CD4-positive, alpha-beta T cell treated with Interleukin-4 for 1 hour (primary cell): ENCODE measurements around the gene EVC.

Experiments
- DNase-seq, 2 donors: peaks; one replicate each; pipeline ENCODE4 v3.0.0-alpha.2; 2020 to 2022

Gene EVC

DNA sequence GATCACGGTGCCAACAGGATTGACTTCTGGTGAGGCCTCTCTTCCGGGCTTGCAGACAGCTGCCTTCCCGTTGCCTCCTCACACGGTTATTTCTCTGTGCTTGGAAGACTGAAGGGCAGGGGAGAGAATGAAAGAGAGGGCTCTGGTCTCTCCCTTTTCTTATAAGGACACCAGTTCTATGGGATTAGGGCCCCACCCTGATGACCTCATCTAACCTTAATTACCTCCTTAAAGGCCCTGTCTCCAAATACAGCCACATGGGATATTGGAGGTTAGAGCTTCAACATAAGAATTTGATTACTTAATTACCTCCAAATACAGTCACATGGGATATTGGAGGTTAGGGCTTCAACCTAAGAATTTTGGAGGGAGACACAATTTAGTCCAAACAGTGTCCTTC is 46.5 kb downstream of the EVC start:
- no peak for DNase-seq

DNA sequence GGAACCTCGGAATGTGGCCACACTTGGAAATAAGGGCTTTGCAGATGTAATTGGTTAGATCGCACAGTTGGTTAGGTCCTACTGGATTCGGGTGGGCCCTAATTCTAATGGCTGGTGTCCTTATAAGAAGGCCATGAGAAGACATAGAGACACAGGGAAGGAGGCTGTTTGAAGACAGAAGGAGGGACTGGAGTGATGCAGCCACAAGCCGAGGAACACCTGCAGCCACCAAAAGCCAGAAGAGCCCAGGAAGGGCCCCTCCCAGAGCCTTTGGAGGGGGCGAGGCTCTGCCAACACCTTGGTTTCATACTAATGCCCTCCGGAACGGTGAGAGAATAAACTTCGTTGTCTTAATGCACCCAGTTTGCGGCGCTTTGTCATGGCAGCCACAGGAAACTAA is 47.0 kb downstream of the EVC start:
- DNase-seq = no peak

DNA sequence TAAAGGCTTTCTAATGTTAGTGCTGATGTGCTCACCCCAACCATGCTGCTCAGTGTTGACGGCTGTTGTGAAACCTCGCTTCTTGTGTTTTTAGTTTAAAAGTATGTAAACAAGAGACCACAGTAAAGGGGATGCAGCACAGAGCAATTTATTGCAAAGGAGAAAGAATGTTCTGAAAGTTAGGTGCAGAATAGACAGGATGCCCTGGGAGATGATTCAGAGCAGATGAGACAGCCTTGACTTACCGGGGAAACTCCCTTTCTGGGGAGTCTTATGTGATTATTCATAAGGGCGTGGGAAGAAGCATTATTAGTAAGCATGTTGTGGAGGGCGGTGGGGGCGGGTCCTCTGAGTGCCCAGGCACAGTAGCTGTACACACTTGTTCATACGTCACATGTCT is 47.7 kb downstream of the EVC start:
- no peak for DNase-seq

DNA sequence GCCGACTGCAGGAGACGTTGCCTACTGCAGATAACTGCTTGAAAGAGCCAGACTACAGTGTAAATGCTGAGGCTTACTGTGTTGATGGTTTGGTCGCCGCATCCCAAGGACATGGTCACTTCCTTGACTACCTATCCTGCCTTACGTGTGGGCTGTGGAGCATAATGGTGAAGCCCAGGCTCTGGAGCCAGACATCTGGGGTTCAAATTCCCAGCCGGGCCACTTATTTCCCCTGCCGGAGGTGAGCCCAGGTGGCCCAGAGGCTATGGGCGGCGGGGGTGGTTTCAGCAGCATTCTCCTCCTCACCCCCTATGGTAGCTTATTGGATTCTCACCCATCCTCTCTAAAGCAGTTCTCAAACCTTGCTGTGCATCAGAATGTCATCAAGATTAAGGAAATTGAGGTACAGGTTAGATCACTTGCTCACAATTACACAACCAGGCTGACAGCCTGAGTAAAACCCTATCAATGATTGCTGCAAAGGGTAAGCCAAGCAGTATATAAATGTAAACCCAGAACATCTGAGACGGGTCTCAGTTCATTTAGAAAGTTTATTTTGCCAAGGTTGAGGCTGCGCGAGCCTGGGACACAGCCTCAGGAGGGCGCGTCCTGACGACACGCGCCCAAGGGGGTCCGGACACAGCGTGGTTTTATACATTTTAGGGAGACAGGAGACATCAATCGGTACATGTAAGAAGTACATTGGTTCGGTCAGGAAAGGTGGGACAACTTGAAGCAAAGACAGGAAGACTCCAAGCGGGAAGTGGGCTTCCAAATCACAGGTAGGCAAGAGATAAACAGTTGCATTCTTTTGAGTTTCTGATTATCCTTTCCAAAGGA is 48.5 kb downstream of the EVC start:
- no peak for DNase-seq

DNA sequence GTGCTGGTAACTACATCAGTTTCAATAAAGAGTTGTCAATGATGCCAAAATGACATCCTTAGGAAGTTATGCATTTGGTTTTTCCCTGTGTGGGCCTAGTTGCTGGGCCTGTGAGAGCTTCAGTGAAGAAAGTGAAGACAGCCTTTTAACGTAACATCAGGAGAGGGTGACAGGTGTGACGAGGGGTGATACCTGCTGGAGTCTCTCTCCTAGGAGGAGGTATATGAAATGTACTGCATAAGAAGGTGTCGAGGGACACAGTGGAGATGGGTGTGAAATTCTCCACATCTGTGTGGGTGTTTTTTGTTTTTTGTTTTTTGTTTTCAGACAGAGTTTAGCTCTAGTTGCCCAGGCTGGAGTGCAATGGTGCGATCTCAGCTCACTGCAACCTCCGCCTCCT is 49.2 kb downstream of the EVC start:
- DNase-seq = no peak

DNA sequence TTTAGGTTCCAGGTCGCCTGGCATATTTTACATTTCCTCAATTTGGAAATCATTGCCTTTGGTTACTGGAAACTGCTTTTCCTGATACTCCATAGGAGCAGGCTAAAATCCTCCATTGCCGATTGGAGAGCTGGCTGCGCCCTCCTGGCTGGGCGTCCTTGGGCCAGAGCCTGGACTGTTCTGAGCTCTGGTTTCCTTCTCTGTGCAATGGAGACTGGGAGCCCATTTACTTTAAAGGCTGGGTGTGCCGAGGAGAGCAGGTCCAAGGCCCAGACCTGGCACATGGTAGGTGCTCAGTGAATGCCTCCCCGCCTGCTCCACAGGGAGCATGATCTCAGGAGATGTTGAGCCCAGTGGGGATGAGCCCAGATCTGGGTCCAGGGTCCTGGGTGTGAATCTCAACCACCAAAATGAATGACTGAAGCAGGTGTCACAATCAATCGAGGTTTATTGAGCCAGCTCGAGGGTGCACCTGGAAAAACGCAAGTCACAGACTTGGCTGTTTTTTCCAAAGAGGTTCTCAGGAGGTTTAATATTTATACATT is 50.0 kb downstream of the EVC start:
- DNase-seq = no peak

DNA sequence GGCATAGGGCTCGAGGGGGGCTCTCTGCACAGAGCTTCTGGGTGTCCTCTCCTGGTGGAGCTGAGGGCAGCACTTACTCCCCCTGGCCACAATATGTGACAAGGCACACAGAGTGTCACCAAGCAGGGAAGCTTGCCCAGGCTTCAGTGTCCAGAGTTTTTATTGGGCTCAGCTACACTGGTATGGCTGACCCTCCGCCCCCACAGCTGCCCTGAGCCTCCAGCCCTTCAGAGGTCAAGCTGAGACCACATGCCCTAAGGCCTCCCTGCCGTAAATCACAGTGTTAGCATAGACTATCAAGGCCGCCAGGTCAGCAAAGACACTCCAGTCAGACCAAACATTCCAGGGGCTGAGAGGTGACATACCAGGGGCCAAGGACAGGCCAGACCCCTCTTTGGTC is 59.0 kb downstream of the EVC start:
- no peak for DNase-seq

DNA sequence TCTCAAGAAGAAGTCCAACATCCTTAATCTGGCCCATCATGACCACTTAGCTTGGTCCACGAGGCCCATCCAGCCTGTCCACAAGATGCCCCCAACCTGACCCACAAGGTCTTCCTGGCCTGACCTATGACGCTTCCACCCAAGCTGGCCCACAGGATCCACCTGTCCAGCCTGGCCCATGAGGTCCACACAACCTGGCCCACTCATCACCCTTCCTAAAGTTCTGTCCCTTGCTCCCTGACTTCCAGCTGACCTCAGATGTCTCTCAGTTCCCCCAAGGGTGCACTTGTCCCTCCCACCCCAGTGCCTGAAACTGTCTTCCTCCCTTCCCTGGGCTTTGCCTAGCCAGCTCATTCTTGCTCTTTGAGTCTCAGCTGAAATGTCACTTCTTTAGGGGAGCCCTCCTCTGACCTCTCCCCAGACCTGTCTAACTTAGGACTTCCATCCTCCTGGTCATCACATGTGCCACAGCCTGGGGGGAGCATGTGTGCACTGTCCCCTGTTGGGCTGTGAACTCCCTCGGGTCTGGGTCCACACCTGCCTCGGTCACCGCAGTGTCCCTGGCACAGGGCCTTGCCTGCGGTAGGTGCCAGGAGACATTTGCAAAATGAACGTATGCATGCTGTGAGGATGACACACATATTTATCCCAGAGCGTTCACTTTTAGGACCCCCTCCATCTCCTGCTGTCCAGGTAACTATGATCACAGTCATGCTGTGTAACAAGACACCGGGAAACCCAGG is 61.7 kb downstream of the EVC start:
- no peak for DNase-seq

DNA sequence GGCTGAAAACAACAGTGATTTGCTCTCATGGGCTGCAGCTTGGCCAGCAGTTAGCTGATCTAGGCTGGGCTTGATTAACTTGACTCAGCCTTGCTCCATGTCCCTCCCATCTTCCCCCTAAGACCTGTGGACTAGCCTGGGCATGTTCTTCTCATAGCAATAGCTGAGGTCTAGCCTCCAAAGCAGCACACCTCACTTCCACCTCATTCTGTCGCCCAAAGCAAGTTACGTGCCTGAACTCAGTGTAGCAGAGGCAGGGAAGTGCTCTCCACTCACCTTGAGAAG is 62.2 kb downstream of the EVC start:
- no peak for DNase-seq

DNA sequence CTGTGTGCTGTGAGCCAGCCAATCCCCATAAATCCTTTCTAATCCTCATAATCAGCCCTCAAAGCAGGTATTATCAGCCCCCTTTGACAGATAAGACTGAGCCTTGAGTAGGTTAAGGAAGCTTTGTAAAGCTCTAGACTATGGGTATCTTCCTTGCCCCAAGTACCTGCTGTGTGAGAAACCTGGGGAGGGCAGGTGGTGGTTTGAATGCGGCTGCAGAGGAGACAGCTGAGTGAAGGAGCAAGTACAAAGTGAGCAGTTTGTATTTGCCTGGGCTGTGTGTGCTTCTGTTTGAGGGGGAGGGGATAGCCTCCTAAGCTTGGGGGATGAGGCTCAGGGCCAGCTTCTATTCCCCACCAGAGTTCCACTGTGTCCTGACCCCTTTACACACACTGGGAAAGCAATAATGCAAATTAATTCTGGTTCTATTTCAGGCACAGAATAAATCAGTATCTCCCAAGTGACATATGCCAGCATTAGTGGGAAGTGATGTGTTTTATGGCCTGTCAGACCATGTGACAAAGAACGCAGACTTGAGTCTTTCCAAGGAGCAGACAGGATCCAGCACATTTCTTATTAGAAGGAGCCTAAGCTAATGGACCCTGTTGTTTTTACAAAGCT is 63.5 kb downstream of the EVC start:
- DNase-seq = no peak

DNA sequence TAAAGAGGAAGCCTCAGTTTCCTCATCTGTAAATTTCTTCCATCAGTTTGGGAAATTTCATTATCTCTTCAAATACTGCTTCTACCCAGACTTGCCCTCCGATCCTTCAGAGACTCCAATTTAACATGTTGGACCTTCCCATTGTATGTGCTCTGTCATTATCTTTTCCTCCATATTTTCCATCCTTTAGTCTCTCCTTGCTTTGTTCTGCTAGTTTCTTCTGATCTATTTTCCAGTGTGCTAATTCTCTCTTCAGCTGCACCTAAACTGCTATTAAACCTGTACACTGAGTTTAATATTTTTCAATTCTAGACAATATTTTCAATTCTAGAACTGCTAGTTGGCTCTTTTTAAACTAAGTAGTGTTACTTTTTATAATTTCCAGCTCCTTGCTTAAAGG is 65.5 kb downstream of the EVC start:
- DNase-seq = no peak

DNA sequence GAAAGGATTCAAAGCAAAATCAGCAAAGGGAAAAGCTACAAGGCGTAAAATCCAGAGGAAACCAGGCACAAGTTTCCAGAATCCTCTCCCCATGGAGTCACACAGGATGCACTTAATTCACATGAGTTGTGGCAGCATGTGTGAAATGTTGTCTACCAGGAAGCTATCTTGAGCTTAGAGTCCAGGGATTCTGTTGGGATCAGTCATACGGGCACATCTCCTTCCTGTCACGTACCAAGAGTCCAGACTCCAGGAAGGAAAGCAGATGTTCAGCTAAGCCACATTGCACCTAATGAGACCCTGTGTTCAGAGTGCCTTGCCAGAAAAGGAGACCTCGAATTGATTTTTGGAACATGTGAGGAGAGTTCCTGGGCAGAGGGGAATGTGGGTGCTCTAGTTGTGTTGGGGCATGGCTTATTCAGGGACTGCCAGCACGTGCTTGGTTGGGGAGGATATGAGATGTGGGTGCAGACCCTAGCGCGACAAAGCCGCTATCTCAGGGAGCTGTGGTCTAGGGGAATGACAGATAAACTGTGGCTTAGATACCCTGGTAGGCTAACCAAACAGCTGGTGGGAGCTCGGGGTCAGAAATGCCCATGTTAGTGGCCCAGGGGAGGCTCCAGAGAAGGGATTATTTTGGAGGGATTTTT is 70.0 kb downstream of the EVC start:
- DNase-seq = no peak

DNA sequence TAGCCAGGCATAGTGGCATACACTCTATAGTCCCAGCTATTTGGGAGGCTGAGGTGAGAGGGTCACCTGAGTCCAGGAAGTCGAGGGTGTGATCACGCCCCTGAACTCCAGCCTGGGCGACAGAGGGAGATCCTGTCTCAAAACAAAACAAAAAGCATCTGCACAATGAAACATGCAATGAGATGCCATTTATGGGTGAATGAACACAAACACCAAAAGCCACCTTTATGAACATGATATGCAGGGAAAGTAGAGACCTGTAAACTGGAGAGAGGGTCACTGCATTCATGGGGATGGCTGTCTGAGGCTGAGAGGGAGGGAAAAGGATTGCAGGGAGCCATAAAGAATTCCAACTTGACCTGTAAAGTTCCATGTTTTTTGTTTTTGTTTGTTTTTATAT is 70.7 kb downstream of the EVC start:
- no peak for DNase-seq

DNA sequence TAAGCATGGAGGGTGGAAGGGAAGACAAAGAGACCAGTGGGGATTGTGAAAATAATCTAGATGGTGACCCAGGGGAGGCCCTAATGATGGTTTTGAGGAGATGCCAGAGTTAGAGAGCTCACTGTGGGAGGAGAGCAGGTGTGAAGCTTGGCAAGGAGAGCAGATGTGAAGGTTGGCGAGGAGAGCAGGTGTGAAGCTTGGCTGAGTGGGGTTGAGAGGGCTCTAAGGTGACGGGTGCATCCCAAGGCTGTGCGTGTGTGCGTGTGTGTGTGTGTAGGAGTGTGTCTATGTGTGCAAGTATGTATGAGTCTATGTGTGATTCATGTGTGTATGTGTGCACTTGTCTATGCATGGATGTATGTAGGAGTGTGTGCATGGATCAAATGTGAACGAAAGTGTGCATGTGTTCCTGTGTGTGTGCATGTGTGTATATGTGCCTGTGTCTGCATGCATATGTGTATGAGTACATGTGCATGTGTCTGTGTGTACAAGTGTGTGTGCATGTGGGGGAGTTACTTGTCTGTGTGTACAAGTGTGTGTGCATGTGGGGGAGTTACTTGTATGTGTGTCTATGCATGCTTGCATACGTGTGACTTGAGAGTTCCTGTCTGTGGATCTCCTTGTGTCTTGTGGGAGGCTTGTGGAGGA is 72.0 kb downstream of the EVC start:
- no peak for DNase-seq

DNA sequence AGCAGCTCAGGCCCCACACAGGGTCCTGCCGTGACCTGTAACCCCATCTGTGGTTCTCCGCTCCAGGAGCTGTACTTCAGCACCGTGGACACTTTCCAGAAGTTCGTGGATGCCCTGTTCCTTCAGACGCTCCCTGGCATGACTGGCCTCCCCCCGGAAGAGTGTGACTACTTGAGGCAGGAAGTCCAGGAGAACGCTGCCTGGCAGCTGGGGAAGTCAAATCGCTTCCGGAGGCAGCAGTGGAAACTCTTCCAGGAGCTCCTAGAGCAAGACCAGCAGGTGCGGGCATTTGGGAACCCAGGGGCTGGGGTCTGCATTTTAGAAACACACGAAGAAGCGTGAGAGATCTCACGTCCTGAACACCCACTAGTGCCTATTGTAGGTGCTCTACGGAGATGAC is 72.5 kb downstream of the EVC start:
- no peak for DNase-seq

DNA sequence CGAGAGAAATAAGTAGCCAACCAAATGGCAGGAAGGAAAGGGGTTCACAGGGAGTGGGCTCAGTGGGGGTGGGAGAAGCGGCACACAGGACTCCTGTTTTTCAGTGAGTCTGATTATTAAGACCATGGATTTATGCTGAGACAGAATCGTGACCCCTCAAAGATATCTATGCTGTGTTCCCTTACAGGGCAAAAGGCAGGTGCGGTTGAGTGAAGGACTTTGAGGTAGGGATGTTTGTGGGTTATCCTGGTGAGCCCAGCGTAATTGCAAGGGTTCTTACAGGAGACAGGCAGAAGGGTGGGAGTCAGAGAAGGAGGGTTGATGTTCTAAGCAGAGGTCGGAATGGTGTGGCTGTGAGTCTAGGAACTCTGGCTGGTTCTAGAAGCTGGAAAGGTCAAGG is 73.0 kb downstream of the EVC start:
- no peak for DNase-seq

DNA sequence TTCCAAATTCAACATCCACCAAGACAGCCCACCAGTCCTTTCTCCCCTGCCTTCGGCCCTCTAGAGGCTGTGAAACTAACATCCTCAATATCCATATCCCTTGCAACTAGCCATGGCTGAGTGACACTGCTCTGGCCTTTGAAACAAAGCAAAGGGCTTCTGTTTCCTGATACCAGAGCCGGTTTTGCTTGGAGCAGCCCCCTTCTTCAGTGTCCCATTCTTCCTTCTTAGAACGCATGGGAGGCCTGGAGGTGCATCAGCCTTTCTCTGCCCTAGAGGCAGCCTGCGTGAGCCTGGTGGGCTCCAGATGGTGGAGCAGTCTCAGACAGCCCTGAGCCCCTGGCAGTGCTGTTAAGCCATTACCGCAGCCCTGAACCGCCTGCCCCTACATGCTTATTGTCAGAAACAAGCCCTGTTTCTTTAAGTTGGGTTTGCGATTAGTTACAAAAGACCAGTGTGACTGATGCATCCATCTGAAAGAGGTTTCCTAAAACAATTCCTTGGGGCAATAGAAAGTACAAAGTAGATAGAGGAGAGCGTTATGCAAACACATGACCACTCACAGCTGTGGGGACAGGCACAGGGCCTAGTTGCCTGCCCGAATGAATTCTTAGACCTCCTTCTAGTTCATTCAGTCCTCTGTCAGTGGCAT is 74.1 kb downstream of the EVC start:
- no peak for DNase-seq

DNA sequence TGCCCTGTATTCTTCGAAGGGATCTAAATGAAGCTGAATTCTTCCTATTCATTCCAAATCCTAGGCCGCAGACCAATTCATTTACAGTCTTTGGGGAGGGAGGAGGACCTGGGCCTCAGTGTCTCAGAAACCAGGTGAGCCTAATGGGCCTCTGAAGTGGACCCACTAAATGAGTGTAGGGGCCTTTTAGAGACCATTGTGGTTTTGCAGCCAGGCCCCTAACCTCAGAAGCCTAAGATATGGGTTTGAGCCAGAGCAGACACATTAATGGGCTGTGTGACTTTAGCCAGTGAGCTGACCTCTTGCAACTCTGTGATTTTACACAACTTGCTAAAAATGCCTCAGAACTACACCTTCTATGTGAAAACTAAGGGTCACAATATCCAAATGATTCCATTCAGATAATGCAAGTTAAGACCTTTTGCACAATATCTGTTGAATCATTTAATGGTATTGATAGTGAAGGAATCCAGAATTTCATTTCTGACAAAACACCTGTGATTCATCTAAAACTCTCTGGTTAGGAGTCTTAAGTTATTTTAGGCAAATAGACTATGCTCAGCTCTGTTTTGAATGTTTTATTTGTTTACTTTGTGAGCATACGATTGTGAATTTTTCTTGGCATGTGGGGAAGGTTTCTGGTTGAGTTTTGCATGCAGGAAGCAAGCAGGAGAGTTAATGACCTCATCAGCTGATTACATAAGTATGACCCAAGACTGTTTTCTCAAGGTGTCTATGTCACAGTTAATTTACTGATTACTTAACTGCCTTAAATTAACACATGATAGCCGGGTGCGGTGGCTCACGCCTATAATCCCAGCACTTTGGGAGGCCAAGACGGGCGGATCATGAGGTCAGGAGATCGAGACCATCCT is 75.0 kb downstream of the EVC start:
- DNase-seq = no peak

DNA sequence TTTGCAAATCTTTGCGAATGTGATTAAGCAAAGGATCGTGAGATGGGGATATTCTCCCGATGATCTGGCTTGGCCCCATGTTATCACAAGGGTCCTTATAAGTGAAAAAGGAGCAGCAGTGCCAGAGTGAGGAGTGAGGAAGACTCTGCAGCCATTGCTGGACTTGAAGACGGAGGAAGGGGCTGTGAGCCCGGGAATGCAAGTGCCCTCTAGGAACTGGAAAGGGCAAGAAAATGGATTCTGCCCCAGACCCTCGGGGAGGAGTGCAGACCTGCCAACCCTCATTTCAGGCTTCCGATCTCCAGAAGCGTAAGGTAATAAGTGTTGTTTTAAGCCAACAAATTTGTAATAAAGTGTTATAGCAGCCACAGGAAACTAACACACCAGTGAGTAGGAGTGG is 76.3 kb downstream of the EVC start:
- DNase-seq = no peak

DNA sequence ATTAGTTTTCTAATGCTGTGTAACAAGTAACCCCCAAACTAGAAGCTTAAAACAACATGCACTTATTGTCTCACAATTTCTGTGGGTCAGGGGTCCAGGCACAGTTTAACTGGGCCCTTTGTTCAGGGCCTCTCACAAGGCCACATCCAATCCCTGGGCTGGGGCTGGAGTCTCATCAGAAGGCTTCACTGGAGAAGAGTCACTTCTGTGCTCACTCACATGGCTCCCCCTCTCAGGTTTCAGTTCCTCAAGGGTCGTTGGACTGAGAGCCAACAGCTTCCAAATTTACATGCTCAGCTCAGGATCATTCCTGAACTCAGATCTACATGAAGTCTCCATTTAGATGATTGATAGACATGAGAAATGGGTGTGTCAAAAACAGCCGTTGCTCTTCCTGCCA is 77.1 kb downstream of the EVC start:
- DNase-seq = no peak

DNA sequence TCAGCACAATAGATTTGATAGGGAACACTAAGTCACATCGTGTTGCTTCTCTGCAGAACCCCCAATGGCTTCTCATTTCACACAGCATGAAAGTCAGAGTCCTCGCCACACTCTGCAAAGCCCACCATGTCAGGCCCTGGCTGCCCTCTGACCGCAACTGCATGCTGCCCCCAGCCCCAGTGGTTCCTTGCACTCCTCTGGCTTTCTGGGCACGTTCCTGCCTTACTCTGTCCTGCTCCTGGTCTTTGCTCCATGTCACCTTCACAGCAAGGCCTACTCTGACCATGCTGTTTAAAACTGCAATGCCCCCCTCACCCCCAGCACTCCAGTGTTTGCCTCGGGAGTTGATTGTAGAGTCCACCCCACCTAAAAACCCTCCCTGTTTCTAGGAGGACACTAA is 78.1 kb downstream of the EVC start:
- DNase-seq = no peak

DNA sequence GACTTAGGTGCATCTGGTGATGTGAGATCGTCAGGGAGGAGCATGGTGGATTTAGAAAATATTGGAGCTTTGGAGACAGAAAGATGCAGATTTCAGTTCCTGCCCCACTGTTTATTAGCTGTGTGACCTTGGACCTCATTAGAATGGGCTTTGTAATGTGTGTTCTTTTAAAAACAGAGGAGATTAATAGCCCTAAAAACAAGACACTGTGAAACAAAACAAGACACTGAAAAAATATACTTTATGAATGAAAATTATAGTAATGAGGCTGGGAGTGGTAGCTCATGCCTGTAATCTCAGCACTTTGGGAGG is 79.5 kb downstream of the EVC start:
- DNase-seq = no peak
